Myocyte (in vitro differentiated cells): ENCODE measurements around the gene L3MBTL4. TPM values are rescaled to one million over a fixed set of nuclear protein-coding genes. Genes with fewer than 3 reads are reported as not detected.
"Not testable (repeated sequence)": the region's sequence is repeated elsewhere in the genome, so short reads cannot be mapped to it uniquely, and the experiment has no call there.

Experiments
- DNase-seq: peaks from one replicate; pipeline ENCODE4 v3.0.0-alpha.2; 2012; ENCODE audit warnings: low read depth
- total RNA-seq: library from RNA; depleted of rRNA; stranded (reverse); fragments of >200 nt; gene quantifications from 2 replicates; pipeline ENCODE4 v1.2.3, GENCODE V29; 2014

Gene L3MBTL4
- total RNA-seq, 1 donor from 2014 or later, result not detected

DNA sequence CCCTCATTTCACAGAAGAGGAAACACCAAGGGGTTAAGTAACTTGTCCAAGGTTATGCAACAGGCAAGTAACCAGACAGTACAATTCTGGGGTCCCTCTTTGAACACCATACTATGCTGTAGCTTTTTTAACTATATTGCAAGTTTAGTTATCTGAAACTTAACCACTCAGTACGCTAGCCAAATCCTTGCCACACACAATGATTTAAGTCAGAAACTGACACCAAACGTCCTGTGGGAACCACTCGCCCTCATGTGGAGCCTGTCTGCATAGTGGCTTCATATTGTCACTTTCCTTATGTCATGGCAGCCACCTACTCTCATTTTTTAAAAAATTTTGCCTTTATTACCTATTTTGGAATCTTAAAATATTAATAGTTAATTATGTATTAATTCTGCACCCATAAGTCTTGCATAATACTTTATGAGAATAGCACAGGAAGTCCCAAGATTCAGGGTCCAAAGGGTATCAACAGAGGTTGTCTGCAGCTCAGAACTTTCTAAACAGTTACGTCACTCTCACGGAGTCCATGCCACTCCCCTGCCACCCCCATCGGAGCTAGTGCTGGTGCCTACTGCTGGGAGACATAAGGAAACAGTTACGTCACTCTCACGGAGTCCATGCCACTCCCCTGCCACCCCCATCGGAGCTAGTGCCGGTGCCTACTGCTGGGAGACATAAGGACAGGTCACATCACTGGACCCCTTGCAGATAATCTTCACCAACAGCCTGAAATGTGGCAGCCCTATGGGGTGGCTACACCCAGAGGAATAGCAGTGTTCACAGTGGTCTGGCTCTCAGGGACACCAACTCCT is 99.0 kb downstream of the L3MBTL4 start:
- no peak for DNase-seq

GRCh38 chr18:6313415-6313814 is 101.3 kb downstream of the L3MBTL4 start:
- no peak for DNase-seq

DNA sequence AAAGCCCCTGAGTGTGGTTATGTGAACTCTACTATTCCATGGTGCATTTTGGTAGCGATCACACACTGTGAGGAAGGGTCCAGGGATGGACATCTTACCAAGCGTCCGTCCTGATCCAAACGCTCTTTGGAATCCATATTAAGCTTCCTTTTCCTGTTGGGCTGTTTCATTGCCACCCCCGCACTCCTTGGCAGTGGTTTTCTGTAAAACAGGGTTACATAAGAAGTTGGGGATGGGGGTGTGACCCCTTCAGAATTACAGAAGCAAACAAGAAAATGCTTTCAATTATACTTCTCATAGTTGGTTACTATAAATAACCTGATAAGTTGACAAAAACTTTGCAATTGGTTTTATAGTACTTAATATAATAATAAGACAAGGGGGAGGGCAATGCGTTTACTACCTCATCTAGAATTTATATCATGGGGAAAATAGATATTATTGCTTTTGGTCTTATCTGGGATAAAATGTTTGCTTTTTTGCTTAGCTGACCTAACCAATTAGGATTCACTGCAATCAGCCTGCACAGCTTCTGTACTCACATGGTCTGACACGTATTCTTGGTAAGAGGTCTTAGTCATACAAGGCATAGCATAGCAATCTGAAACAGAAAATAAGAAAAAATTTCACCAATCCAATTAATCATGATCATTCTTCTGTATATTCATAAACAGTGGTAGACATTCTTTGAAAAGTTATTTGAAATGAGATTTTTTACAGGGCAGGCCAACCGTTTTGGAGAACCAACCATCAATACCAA is 103.1 kb downstream of the L3MBTL4 start:
- DNase-seq, result no peak

- DNase-seq, result no peak
These were observed 104.0 kb downstream of the L3MBTL4 start for GRCh38 chr18:6310714-6311113.

DNA sequence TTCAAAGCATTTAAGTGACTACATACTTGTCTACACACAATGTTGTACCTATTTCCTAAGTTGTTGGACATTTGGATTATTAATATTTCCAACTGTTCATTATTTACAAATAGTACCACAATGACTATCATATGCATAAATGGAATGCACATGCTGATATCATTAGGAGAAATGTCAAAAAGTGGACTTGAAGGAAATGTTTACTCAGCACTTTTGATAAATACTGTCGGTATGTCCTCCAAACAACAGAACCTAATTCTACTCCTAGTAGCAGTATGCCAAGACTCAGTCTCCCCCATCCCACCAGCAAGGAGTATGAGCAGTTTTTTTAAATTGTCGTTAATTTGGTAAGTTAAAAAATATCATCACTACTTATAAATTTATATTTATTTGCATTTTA is 116.8 kb downstream of the L3MBTL4 start:
- no peak for DNase-seq

DNA sequence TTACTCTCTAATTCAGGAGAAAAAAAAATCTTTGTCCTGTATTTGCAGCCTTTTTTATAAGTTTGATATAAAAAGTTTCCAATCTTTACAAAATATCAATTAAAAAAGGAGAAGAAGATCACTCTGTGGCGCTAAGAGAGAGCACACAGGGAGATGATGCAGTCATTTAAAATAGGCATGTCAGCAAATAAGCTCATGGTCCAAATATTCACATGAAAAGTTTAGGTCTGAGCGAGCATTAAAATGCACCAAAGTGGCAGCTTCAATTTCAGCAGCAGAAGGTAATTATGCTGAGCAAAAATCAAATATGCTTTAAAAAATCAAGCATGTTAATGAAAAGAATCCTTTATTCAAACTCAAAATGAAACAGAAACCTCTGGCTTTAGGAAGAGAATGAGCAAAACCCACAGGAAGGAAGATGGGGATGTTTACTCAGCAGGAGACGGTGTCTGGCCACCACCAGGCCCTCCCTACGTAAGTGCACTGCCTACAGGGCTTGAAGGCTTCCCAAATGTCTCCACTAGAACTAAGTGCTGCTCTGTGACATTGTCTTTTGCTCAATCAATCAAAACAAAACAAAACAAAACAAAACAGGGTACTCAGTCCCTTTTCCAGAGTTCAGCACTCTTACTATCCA is 120.4 kb downstream of the L3MBTL4 start:
- DNase-seq, result no peak

DNA sequence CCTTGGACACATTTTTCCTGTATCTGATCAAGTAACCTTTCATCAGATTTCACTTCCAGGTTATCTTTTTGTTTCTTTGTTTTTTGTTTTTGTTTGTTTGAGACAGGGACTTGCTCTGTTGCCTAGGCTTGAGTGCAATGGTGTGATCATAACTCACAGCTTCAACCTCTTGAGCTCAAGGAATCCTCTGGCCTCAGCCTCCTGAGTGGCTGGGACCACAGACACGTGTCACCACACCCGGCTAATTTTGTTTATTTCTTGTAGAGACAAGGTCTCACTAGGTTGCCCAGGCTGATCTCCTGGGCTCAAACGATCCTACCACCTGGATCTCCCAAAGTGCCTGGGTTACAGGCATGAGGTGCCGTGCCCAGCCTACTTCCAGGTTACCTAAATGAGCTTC is 124.9 kb downstream of the L3MBTL4 start:
- no peak for DNase-seq

- DNase-seq, result no peak
These were observed 128.1 kb downstream of the L3MBTL4 start for GRCh38 chr18:6286585-6286984.

GRCh38 chr18:6284761-6285160 is 129.9 kb downstream of the L3MBTL4 start:
- no peak for DNase-seq

DNA sequence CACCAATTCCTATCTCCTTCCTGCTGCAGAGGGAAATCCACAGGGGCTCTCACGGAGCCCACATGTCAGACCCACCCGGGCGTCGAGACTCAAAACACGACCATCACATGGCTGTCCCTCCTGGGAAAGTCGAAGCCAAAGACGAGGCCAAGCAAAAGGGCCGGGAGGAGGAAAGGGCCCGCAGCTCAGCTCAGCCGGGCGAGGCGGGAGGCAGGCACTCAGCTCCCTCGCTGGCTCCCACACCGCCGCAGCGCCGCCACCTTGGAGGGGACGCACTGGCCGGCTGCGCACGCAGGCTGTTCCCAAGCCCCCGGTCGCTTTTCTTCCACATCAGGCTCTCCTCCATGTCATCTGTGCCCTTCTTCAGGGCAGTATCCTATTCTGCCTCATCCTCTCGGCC is 130.4 kb downstream of the L3MBTL4 start:
- no peak for DNase-seq

GRCh38 chr18:6281874-6282273 is 132.8 kb downstream of the L3MBTL4 start:
- DNase-seq, result no peak

DNA sequence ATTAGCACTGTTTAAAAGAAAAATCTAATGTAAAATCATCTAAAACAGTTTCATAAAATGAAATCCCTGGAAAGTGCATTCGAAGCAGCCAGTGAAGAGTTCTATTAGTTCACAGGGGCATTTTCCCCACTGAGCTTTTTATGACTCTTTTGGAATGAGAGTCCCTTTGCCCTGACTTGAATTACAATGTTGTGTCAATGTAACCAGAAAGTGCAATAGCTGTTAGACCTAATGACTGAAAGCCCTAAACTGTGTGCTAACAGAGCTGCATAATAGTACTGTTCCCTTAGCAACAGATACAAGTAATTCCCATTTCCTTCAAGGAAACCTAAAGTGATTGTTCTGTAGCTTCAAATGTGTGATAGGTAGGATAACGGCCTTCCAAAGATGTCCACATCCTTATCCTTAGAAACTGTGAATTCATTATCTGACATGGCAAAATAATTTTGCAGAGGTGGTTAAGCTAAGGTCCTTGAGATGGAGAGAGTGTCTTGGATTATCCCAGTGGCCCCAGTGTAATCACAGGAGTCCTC is 134.4 kb downstream of the L3MBTL4 start:
- no peak for DNase-seq

GRCh38 chr18:6279308-6279707 is 135.4 kb downstream of the L3MBTL4 start:
- no peak for DNase-seq

GRCh38 chr18:6273423-6273822 is 141.3 kb downstream of the L3MBTL4 start:
- DNase-seq, result peak; percentile 1

DNA sequence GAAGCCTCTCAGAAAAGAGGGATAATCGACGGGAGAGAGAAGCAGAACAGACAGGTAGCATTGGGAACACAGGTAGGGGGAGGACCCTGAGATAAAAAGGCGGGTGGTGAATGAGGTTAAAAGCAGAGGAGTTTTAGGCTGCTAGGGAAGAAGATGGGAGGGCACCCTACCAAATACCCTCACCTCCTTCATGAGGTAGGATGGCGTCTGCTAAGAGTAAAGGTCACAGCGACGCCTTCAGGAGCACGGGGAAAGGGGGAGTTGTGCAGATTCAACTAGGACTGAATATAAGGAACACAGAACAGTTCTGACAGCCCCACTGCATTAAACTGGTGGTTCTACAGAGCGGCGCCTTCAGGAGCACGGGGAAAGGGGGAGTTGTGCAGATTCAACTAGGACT is 142.6 kb downstream of the L3MBTL4 start:
- not testable (repeated sequence) for DNase-seq

DNA sequence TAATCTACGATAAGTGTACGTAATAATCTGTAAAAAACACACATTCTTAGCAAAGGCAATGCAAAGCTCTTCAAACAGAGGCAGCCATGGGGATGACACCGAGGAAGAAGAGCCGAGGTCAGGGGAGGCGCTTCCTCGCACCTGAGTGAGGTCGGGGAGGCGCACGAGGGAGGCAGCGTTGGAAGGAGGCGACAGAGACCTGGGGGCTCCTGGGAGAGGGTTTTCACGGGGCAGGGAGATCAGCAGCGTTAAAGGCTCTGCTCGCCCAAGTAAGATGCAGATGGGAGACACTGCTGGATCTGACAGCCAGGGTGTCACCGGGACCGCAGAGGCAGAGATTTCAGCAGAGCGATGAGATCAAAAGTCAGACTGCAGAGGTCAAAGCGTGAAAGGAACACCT is 143.1 kb downstream of the L3MBTL4 start:
- DNase-seq, result no peak

DNA sequence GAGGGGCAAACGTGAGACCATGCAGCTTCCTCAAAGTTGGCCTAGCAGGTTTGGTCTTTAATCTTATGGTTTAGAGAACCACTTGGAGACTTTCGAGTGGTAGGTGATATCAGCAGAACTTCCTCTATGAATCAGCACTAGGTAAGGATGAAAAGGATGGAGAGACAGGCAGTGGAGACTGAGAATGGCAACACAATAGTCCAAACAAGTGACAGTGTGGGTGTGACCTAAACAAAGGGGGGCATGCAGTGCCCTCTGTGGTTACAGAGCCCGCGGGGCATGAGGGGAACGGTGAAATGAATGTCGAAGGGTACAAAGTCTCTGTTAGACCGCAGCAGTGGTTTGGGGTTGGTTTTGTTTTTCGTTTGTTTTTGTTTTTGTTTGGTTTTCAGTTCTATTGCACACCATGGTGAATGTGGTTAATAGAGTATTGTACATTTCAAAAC is 143.9 kb downstream of the L3MBTL4 start:
- no peak for DNase-seq

DNA sequence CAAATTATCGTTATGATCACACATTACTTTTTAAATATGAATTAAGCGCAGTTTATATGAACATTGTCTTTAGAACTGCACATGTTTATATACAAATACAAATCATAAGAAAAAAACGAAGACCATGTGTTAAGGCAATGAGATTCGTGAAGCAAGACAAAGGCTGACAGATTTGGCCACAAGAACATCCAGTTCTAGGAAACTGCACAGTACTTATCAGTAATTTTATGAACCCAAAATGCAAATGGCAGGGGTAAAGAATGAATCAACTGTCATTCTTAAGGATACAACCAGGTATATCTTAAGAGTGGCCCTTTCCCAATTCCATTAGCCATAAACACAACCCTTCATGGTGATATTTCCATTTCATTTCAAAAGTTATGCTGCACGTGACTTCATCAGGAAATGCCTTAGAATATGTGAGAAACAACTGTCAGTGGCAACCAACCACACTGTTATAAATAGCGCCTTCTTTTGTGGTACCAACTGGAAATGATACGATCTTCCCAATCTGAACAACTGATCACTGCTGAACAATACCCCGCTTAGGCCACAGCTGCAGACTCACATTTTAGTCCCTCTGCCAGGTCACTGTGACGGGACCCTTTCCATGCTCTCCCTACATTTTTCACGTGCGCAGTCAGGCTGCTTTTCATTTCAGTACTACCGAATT is 144.9 kb downstream of the L3MBTL4 start:
- peak; percentile 32 for DNase-seq

DNA sequence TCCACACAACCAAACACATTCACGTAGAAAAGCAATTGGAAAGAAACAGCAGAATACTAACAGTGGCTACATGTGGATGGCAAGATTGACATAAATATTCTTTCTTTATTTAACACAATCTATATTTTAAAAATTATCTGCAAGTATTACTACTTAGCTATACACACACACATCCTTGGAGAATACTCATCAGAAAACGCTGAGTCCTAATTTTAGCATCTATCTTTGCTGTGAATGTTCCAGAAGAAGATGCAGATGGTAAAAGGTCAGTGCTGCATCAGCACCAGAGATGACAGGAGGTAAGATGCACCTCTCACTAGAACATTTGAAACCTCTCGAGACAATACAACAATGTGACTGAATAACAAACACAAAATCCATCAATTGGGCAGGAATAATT is 148.5 kb downstream of the L3MBTL4 start:
- no peak for DNase-seq

GRCh38 chr18:6261938-6262337 is 152.8 kb downstream of the L3MBTL4 start:
- DNase-seq, result no peak

- DNase-seq, result not testable (repeated sequence)
These were observed 155.4 kb downstream of the L3MBTL4 start for GRCh38 chr18:6259324-6259723.
